GM12878 (cell line): Measurements from ENCODE around the gene TTC17. TPM values are rescaled to one million over a fixed set of nuclear protein-coding genes. Genes with fewer than 3 reads are reported as not detected.

ENCODE experiments used
- KAT2A ChIP-seq: conservative IDR thresholded peaks from 2 replicates; pipeline ENCODE4 v1.6.1; 2011; ENCODE audit warnings: low read depth, low read length; ENCODE audit not compliant: control insufficient read depth
- KDM1A ChIP-seq: fragments of 200-600 bp; sonication (generic); IDR thresholded peaks from 2 replicates; pipeline ENCODE4 v1.6.1; 2016; ENCODE audit warnings: borderline replicate concordance
- SKIL ChIP-seq: fragments of 450-650 bp; IDR thresholded peaks from 2 replicates; pipeline ENCODE4 v1.6.1; 2017; ENCODE audit warnings: mild to moderate bottlenecking, low read depth, inconsistent platforms; ENCODE audit not compliant: poor library complexity, severe bottlenecking
- TCF7 ChIP-seq: IDR thresholded peaks from 2 replicates; pipeline ENCODE4 v1.6.1; 2014; ENCODE audit warnings: antibody characterized with exemption, borderline replicate concordance
- YY1 ChIP-seq: IDR thresholded peaks from 2 replicates; pipeline ENCODE4 v1.6.1; 2011; ENCODE audit warnings: low read depth, mild to moderate bottlenecking, low read length
- ZBTB40 ChIP-seq: fragments of 450-650 bp; IDR thresholded peaks from 2 replicates; pipeline ENCODE4 v1.6.1; 2016; ENCODE audit warnings: mild to moderate bottlenecking, moderate library complexity, borderline replicate concordance
- polyA plus RNA-seq, 11 experiments: library from polyadenylated mRNA; depleted of rRNA in 4 of 11; unstranded in 6 of 11; stranded (reverse) in 5 of 11; fragments of >200 nt; fragmentation: Nextera tagmentation in 4 of 11; fragmentation: Illumina TruSeq in 1 of 11; extraction: Ambion mirVana in 4 of 11; extraction: Trizol in 1 of 11; gene quantifications; 1 replicate in 1 of 11; 2 replicates in 10 of 11; pipeline versions ENCODE4 v1.2.1 to v1.2.3, GENCODE V29; 2011 to 2016; ENCODE audit warnings: inconsistent platforms in 2 of 11, missing spikeins in 2 of 11, low read depth in 1 of 11
- total RNA-seq, 4 experiments: library from RNA; depleted of rRNA in 3 of 4; stranded (reverse); fragments of >200 nt in 3 of 4; fragmentation: Illumina TruSeq in 1 of 4; extraction: Trizol in 1 of 4; gene quantifications; 2 replicates each; pipeline versions ENCODE4 v1.2.1 to v1.2.3, GENCODE V29; 2013 to 2021
- TF ChIP-seq, protein P1 (sequence below): IDR thresholded peaks from 2 replicates; pipeline ENCODE4 v1.6.1; 2012; ENCODE audit warnings: low read depth, low read length, improper control_type of control experiment
- TF ChIP-seq, protein P2 (sequence below): fragments of 450-650 bp; IDR thresholded peaks from 2 replicates; pipeline ENCODE4 v1.6.1; 2016; ENCODE audit warnings: mild to moderate bottlenecking

Gene TTC17
- total and polyA plus RNA-seq, 10 of the 15 experiments (the other 5 are each of a cell fraction or from before 2014, with no cell fraction given): 15.9 to 116 (median 41.5) TPM

- TF ChIP-seq ZBTB40 (no peak), SKIL (no peak), KAT2A (no peak), TCF7 (no peak), KDM1A (no peak), YY1 (no peak)
- TF ChIP-seq, protein P1, sequence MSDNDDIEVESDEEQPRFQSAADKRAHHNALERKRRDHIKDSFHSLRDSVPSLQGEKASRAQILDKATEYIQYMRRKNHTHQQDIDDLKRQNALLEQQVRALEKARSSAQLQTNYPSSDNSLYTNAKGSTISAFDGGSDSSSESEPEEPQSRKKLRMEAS: no peak
- TF ChIP-seq, protein P2, sequence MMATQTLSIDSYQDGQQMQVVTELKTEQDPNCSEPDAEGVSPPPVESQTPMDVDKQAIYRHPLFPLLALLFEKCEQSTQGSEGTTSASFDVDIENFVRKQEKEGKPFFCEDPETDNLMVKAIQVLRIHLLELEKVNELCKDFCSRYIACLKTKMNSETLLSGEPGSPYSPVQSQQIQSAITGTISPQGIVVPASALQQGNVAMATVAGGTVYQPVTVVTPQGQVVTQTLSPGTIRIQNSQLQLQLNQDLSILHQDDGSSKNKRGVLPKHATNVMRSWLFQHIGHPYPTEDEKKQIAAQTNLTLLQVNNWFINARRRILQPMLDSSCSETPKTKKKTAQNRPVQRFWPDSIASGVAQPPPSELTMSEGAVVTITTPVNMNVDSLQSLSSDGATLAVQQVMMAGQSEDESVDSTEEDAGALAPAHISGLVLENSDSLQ: no peak
Measured at GRCh38 chr11:43523632-43524031, 164.9 kb downstream of the TTC17 start (continued).
